Activated CD4-positive, alpha-beta memory T cell treated with anti-CD3 and anti-CD28 coated beads for 36 hours (primary cell): Measurements from ENCODE around the gene RARG. TPM values are rescaled to one million over a fixed set of nuclear protein-coding genes. Genes with fewer than 3 reads are reported as not detected.
"Not testable (repeated sequence)": the region's sequence is repeated elsewhere in the genome, so short reads cannot be mapped to it uniquely, and the experiment has no call there.

Source experiments
- CTCF ChIA-PET: fragments of 350-600 bp; sonication (Branson Sonifier 250); formaldehyde crosslinking; loops from one replicate; lab custom pipeline; 2021; ENCODE audit warnings: antibody characterized with exemption, inconsistent platforms; lab: Charles Lee
- POLR2A ChIA-PET: fragments of 350-600 bp; sonication (Branson Sonifier 250); formaldehyde crosslinking; loops from one replicate; lab custom pipeline; 2021; ENCODE audit warnings: antibody characterized with exemption; lab: Charles Lee
- DNase-seq: peaks from one replicate; pipeline ENCODE4 v3.0.0-alpha.2; 2020
- H3K27ac Mint-ChIP-seq: one replicate; pipeline ENCODE4 v1.8.0; 2021; ENCODE audit warnings: mixed read lengths
- H3K27me3 Mint-ChIP-seq: one replicate; pipeline ENCODE4 v1.8.0; 2021; ENCODE audit warnings: mixed read lengths
- H3K36me3 Mint-ChIP-seq: one replicate; pipeline ENCODE4 v1.8.0; 2021; ENCODE audit warnings: mixed read lengths
- H3K4me1 Mint-ChIP-seq: one replicate; pipeline ENCODE4 v1.8.0; 2021; ENCODE audit warnings: low read depth, mixed read lengths
- H3K4me3 Mint-ChIP-seq: one replicate; pipeline ENCODE4 v1.8.0; 2021; ENCODE audit warnings: mild to moderate bottlenecking, mixed read lengths
- H3K9me3 Mint-ChIP-seq: one replicate; pipeline ENCODE4 v1.8.0; 2021; ENCODE audit warnings: mixed read lengths
- intact Hi-C: fragments of 100-400 bp; cut with micrococcal nuclease; formaldehyde crosslinking; loops from one replicate; pipeline ENCODE4 v1.15.1; 2023
- total RNA-seq, 2 experiments: library from RNA; stranded (reverse); gene quantifications; one replicate each; pipeline ENCODE4 v1.2.3, GENCODE V29; 2021

Gene RARG
- total RNA-seq, 2 experiments from 2014 or later: 21.8 to 25.2 TPM

GRCh38 chr12:53163008-53163407, 69.0 kb downstream of the RARG start:
- H3K4me3 Mint-ChIP-seq, H3K27ac Mint-ChIP-seq, DNase-seq, intact Hi-C loops, POLR2A ChIA-PET, H3K9me3 Mint-ChIP-seq, H3K27me3 Mint-ChIP-seq, H3K36me3 Mint-ChIP-seq: not testable (repeated sequence)
- CTCF ChIA-PET: interaction anchor here (4.7 to 6.3 kb wide), 2 partner anchors 27 to 182 kb away, joined by 36 to 53 read pairs; no protein-coding TSS in a partner anchor
- peaks cover 10% of the 10 kb centered on the region for H3K4me1 Mint-ChIP-seq

- Mint-ChIP-seq H3K4me3 (no peak overlapping the region), H3K36me3 (peaks cover 2% of the 10 kb centered on the region), H3K27ac (no peak overlapping the region), H3K27me3 (no peaks in the 10 kb centered on the region), H3K9me3 (no peaks in the 10 kb centered on the region), H3K4me1 (peaks cover 9% of the 10 kb centered on the region)
- intact Hi-C loops: no loop called here
- CTCF ChIA-PET: interaction anchor here (0.6 to 6.3 kb wide), 20 partner anchors 10 to 315 kb away, joined by 3 to 65 read pairs (median 14); partner anchors contain the start of genes AAAS, CSAD, ESPL1 and IGFBP6
- no peak for DNase-seq
- POLR2A ChIA-PET: interaction anchor here (1.0 kb wide), 1 partner anchor 44 kb away, joined by 3 read pairs; no protein-coding TSS in a partner anchor
These were observed 70.7 kb downstream of the RARG start for GRCh38 chr12:53161119-53161911.

GRCh38 chr12:53160673-53161072, 71.3 kb downstream of the RARG start:
- no peaks in the 10 kb centered on the region for H3K27me3 Mint-ChIP-seq
- DNase-seq: no peak
- ChIA-PET POLR2A (interaction anchor here (1.0 to 1.9 kb wide), 2 partner anchors 20 to 45 kb away, joined by 3 to 12 read pairs; partner anchors contain the start of genes CSAD and ZNF740), CTCF (interaction anchor here (0.6 to 6.3 kb wide), 22 partner anchors 9 to 316 kb away, joined by 3 to 65 read pairs (median 10); partner anchors contain the start of genes AAAS, CSAD, ESPL1 and IGFBP6)
- intact Hi-C loops: no loop called here
- no peaks in the 10 kb centered on the region for H3K9me3 Mint-ChIP-seq
- H3K36me3 Mint-ChIP-seq: peaks cover 2% of the 10 kb centered on the region
- no peak overlapping the region for H3K4me3 Mint-ChIP-seq
- H3K4me1 Mint-ChIP-seq: peaks cover 6% of the 10 kb centered on the region
- no peak overlapping the region for H3K27ac Mint-ChIP-seq

Other genes with a start within 250 kb of the RARG start
- 100 to 1,000 TPM; 686 to 718 TPM for gene EIF4B, start 225.8 kb downstream of the RARG start, total RNA-seq
- gene TNS2, start 182.1 kb downstream of the RARG start, total RNA-seq: 1 to 10 TPM; 1.8 to 2.4 TPM
- 10 to 100 TPM; 32.8 to 35.4 TPM for gene SPRYD3, start 152.8 kb downstream of the RARG start, total RNA-seq
- gene IGFBP6, start 134.5 kb downstream of the RARG start, total RNA-seq: 1 to 10 TPM; 4.1 to 4.9 TPM
- gene SOAT2, start 128.7 kb downstream of the RARG start, total RNA-seq: 1 to 10 TPM; 1.1 to 1.5 TPM
- 10 to 100 TPM; 32.6 to 37.5 TPM for gene ZNF740, start 51.5 kb downstream of the RARG start, total RNA-seq
- gene CSAD, start 51.3 kb downstream of the RARG start, total RNA-seq: 10 to 100 TPM; 21.4 to 23.7 TPM
- gene ITGB7, start 25.0 kb downstream of the RARG start, total RNA-seq: 100 to 1,000 TPM; 168 to 169 TPM
- 10 to 100 TPM; 70.0 to 77.2 TPM for gene ESPL1, start 36.1 kb upstream of the RARG start, total RNA-seq
- 100 to 1,000 TPM; 354 to 359 TPM for gene PFDN5, start 63.3 kb upstream of the RARG start, total RNA-seq
- 10 to 100 TPM; 77.9 to 82.5 TPM for gene MYG1, start 67.5 kb upstream of the RARG start, total RNA-seq
- 10 to 100 TPM; 74.5 to 80.7 TPM for gene AAAS, start 89.4 kb upstream of the RARG start, total RNA-seq
- not detected for gene SP7, start 104.1 kb upstream of the RARG start, total RNA-seq
- 10 to 100 TPM; 66.1 to 72.8 TPM for gene SP1, start 148.0 kb upstream of the RARG start, total RNA-seq
- gene AMHR2, start 191.6 kb upstream of the RARG start, total RNA-seq: not detected
- gene PRR13, start 209.5 kb upstream of the RARG start, total RNA-seq: 100 to 1,000 TPM; 218 to 221 TPM
- gene PCBP2, start 219.9 kb upstream of the RARG start, total RNA-seq: 100 to 1,000 TPM; 897 to 926 TPM